ENCODE results near the gene ECSCR. TPM values are rescaled to one million over a fixed set of nuclear protein-coding genes. Genes with fewer than 3 reads are reported as not detected.

The ECSCR gene
- polyA plus RNA-seq, 6 donors from 2014 or later: not detected

GRCh38 chr5:139468421-139468931, 5.9 kb upstream of the ECSCR start:
- peak overlapping the region in 1 of 8 donors; percentile 41 for H3K4me3 Mint-ChIP-seq
- ATAC-seq (ENCODE audit: low read depth in 2 of 2): no peak
- DNase-seq: no peak
- no peaks in the 10 kb centered on the region for H3K36me3 Mint-ChIP-seq
- peaks cover 7 to 26% (median 26%) of the 10 kb centered on the region in 3 donors for H3K27me3 Mint-ChIP-seq
- H3K9me3 Mint-ChIP-seq: no peaks in the 10 kb centered on the region
- H3K27ac Mint-ChIP-seq: peak overlapping the region in 2 of 6 donors; percentile 39 to 74
- H3K4me1 Mint-ChIP-seq: peaks cover 7 to 13% (median 12%) of the 10 kb centered on the region in 3 donors

GRCh38 chr5:139461698-139462097, 845 bp downstream of the ECSCR start:
- Mint-ChIP-seq H3K36me3 (no peaks in the 10 kb centered on the region), H3K4me1 (peaks cover 0 to 3% (median 0%) of the 10 kb centered on the region in 3 donors), H3K27me3 (no peaks in the 10 kb centered on the region), H3K9me3 (no peaks in the 10 kb centered on the region), H3K27ac (no peak overlapping the region), H3K4me3 (no peak overlapping the region)
- DNase-seq (no peak), ATAC-seq (ENCODE audit: low read depth in 2 of 2) (no peak)

- H3K27me3 Mint-ChIP-seq: no peaks in the 10 kb centered on the region
- H3K27ac Mint-ChIP-seq: no peak overlapping the region
These were observed 1.4 kb downstream of the ECSCR start for GRCh38 chr5:139461176-139461575.

GRCh38 chr5:139460455-139460854, 2.1 kb downstream of the ECSCR start:
- Mint-ChIP-seq H3K27ac (peak overlapping the region in 1 of 6 donors; percentile 77), H3K4me1 (peaks cover 0 to 3% (median 0%) of the 10 kb centered on the region in 3 donors), H3K36me3 (no peaks in the 10 kb centered on the region), H3K4me3 (no peak overlapping the region), H3K9me3 (no peaks in the 10 kb centered on the region), H3K27me3 (no peaks in the 10 kb centered on the region)
- DNase-seq (no peak), ATAC-seq (ENCODE audit: low read depth in 2 of 2) (no peak)

More at GRCh38 chr5:139461176-139461575, 1.4 kb downstream of the ECSCR start:
- no peaks in the 10 kb centered on the region for H3K9me3 Mint-ChIP-seq
- peaks cover 0 to 3% (median 0%) of the 10 kb centered on the region in 3 donors for H3K4me1 Mint-ChIP-seq
- H3K4me3 Mint-ChIP-seq: no peak overlapping the region
- DNase-seq (no peak), ATAC-seq (ENCODE audit: low read depth in 2 of 2) (no peak)
- no peaks in the 10 kb centered on the region for H3K36me3 Mint-ChIP-seq

- ATAC-seq (ENCODE audit: low read depth in 2 of 2): no peak
- Mint-ChIP-seq H3K36me3 (no peaks in the 10 kb centered on the region), H3K9me3 (no peaks in the 10 kb centered on the region), H3K27ac (no peak overlapping the region), H3K4me3 (no peak overlapping the region), H3K27me3 (no peaks in the 10 kb centered on the region), H3K4me1 (peaks cover 0 to 6% (median 2%) of the 10 kb centered on the region in 3 donors)
- DNase-seq: no peak
These were observed 3.0 kb downstream of the ECSCR start for GRCh38 chr5:139459451-139459934.

- H3K4me1 Mint-ChIP-seq: peaks cover 7 to 13% (median 9%) of the 10 kb centered on the region in 3 donors
- no peak for DNase-seq
- H3K36me3 Mint-ChIP-seq: no peaks in the 10 kb centered on the region
- H3K27ac Mint-ChIP-seq: peak overlapping the region in 2 of 6 donors; percentile 31 to 56
- H3K9me3 Mint-ChIP-seq: no peaks in the 10 kb centered on the region
- no peak overlapping the region for H3K4me3 Mint-ChIP-seq
- H3K27me3 Mint-ChIP-seq: no peaks in the 10 kb centered on the region
- no peak for ATAC-seq (ENCODE audit: low read depth in 2 of 2)
These were observed 3.7 kb downstream of the ECSCR start for GRCh38 chr5:139458580-139459407.

GRCh38 chr5:139457653-139458306, 4.8 kb downstream of the ECSCR start:
- peak overlapping the region in 1 of 6 donors; percentile 61 for H3K27ac Mint-ChIP-seq
- peaks cover 10 to 16% (median 13%) of the 10 kb centered on the region in 3 donors for H3K4me1 Mint-ChIP-seq
- ATAC-seq (ENCODE audit: low read depth in 2 of 2) (no peak), DNase-seq (no peak)
- H3K27me3 Mint-ChIP-seq: no peaks in the 10 kb centered on the region
- no peaks in the 10 kb centered on the region for H3K9me3 Mint-ChIP-seq
- no peaks in the 10 kb centered on the region for H3K36me3 Mint-ChIP-seq
- no peak overlapping the region for H3K4me3 Mint-ChIP-seq

- peak overlapping the region in 2 of 6 donors; percentile 41 to 61 for H3K27ac Mint-ChIP-seq
- H3K9me3 Mint-ChIP-seq: no peaks in the 10 kb centered on the region
- ATAC-seq (ENCODE audit: low read depth in 2 of 2) (no peak), DNase-seq (no peak)
- no peaks in the 10 kb centered on the region for H3K36me3 Mint-ChIP-seq
- H3K27me3 Mint-ChIP-seq: no peaks in the 10 kb centered on the region
- no peak overlapping the region for H3K4me3 Mint-ChIP-seq
- peaks cover 10 to 16% (median 13%) of the 10 kb centered on the region in 3 donors for H3K4me1 Mint-ChIP-seq
These were observed 5.3 kb downstream of the ECSCR start for GRCh38 chr5:139457241-139457640.

GRCh38 chr5:139456776-139457175, 5.8 kb downstream of the ECSCR start:
- H3K9me3 Mint-ChIP-seq: no peaks in the 10 kb centered on the region
- DNase-seq (no peak), ATAC-seq (ENCODE audit: low read depth in 2 of 2) (no peak)
- peak overlapping the region in 1 of 8 donors; percentile 71 for H3K4me3 Mint-ChIP-seq
- H3K27me3 Mint-ChIP-seq: no peaks in the 10 kb centered on the region
- H3K36me3 Mint-ChIP-seq: no peaks in the 10 kb centered on the region
- peaks cover 10 to 16% (median 13%) of the 10 kb centered on the region in 3 donors for H3K4me1 Mint-ChIP-seq
- peak overlapping the region in 2 of 6 donors; percentile 41 to 78 for H3K27ac Mint-ChIP-seq

- H3K36me3 Mint-ChIP-seq: no peaks in the 10 kb centered on the region
- peak overlapping the region in 2 of 6 donors; percentile 17 to 66 for H3K27ac Mint-ChIP-seq
- DNase-seq (no peak), ATAC-seq (ENCODE audit: low read depth in 2 of 2) (no peak)
- H3K4me3 Mint-ChIP-seq: peak overlapping the region in 1 of 8 donors; percentile 59
- H3K4me1 Mint-ChIP-seq: peaks cover 10 to 16% (median 13%) of the 10 kb centered on the region in 3 donors
- no peaks in the 10 kb centered on the region for H3K9me3 Mint-ChIP-seq
- no peaks in the 10 kb centered on the region for H3K27me3 Mint-ChIP-seq
These were observed 7.8 kb downstream of the ECSCR start for GRCh38 chr5:139454568-139455290.

GRCh38 chr5:139453683-139454567, 8.6 kb downstream of the ECSCR start:
- H3K9me3 Mint-ChIP-seq: no peaks in the 10 kb centered on the region
- ATAC-seq (ENCODE audit: low read depth in 2 of 2): peak in 1 of 2 donors; percentile 47
- H3K27ac Mint-ChIP-seq: peak overlapping the region in 3 of 6 donors; percentile 17 to 44 (median 30)
- H3K27me3 Mint-ChIP-seq: no peaks in the 10 kb centered on the region
- no peak overlapping the region for H3K4me3 Mint-ChIP-seq
- no peaks in the 10 kb centered on the region for H3K36me3 Mint-ChIP-seq
- peaks cover 10 to 16% (median 13%) of the 10 kb centered on the region in 3 donors for H3K4me1 Mint-ChIP-seq
- no peak for DNase-seq

- H3K27ac Mint-ChIP-seq: no peak overlapping the region
- no peaks in the 10 kb centered on the region for H3K36me3 Mint-ChIP-seq
- DNase-seq (no peak), ATAC-seq (ENCODE audit: low read depth in 2 of 2) (no peak)
- H3K4me3 Mint-ChIP-seq: no peak overlapping the region
- H3K27me3 Mint-ChIP-seq: no peaks in the 10 kb centered on the region
- peaks cover 10 to 14% (median 13%) of the 10 kb centered on the region in 3 donors for H3K4me1 Mint-ChIP-seq
- no peaks in the 10 kb centered on the region for H3K9me3 Mint-ChIP-seq
These were observed 10.5 kb downstream of the ECSCR start for GRCh38 chr5:139451878-139452660.
